ENCODE measurements around the gene NDFIP1. TPM values are rescaled to one million over a fixed set of nuclear protein-coding genes. Genes with fewer than 3 reads are reported as not detected.
A peak's percentile ranks its signal among the peaks of the same experiment; 100 is the strongest.

NDFIP1 gene
- total and polyA plus RNA-seq, 2 of the 8 experiments (the other 6 are each of a cell fraction or from before 2014, with no cell fraction given), result 8.8 to 27.1 TPM

GRCh38 chr5:142186857-142187594 lies 78.4 kb downstream of the NDFIP1 start:
- H3K4me3 ChIP-seq (ENCODE audit: extremely low read depth in 1 of 4, insufficient read depth in 2 of 4, low read depth in 3 of 4, low read length in 4 of 4), result no peak overlapping the region
- no peak overlapping the region for H3K27ac ChIP-seq (ENCODE audit: low read depth, low read length)
- H3K4me1 ChIP-seq (replicated peaks in 1 of 4; ENCODE audit: control insufficient read depth in 3 of 4, insufficient read depth in 4 of 4, low read length in 3 of 4), result peaks cover 5 to 12% (median 6%) of the 10 kb centered on the region in 4 experiments; a peak in 6 of 7 replicates
- no peak for DNase-seq (ENCODE audit: low read depth in 1 of 2, low spot score in 2 of 2)
- peak overlapping the region; percentile 99; the same call in 1 of the 2 replicates for H2BK12ac ChIP-seq (ENCODE audit: low read depth, low read length)
- no peak overlapping the region for H4K5ac ChIP-seq (ENCODE audit: insufficient read length, low read depth, low read length)
- no peaks in the 10 kb centered on the region for H3K9me3 ChIP-seq (ENCODE audit: insufficient read depth in 2 of 2, low read depth in 1 of 2, low read length in 1 of 2)
- H2BK20ac ChIP-seq (ENCODE audit: low read length), result no peak overlapping the region; the same call in 1 of the 2 replicates
- H3K36me3 ChIP-seq (ENCODE audit: control insufficient read depth in 2 of 4, insufficient read depth in 4 of 4, low read length in 3 of 4), result no peaks in the 10 kb centered on the region
- no peak overlapping the region for H3K14ac ChIP-seq (ENCODE audit: insufficient read length)
- H3K18ac ChIP-seq (ENCODE audit: extremely low read depth, low read length), result peak overlapping the region; percentile 42; the same call in 1 of the 2 replicates
- H2AFZ ChIP-seq (ENCODE audit: low read length), result peak overlapping the region; percentile 83; the same call in 1 of the 2 replicates
- no peak overlapping the region for H2AK5ac ChIP-seq (ENCODE audit: low read depth, low read length)
- H3K56ac ChIP-seq (replicated peaks; ENCODE audit: insufficient read length, low read depth, low read length), result no peak overlapping the region
- H3K23me2 ChIP-seq (ENCODE audit: low read depth, low read length), result no peaks in the 10 kb centered on the region; the same call in 1 of the 2 replicates
- TF ChIP-seq HDAC2 (IDR thresholded peaks at IDR 0.05; ENCODE audit: borderline replicate concordance in 1 of 2, low read depth in 2 of 2, low read length in 2 of 2), result no peak
- TF ChIP-seq RNF2 (IDR thresholded peaks at IDR 0.05; ENCODE audit: borderline replicate concordance, low read depth, low read length, missing control alignments, poor library complexity, severe bottlenecking), result no peak
- no peak for TF ChIP-seq JUN (IDR thresholded peaks at IDR 0.05; ENCODE audit: low read depth, low read length)
- TF ChIP-seq, protein P1, sequence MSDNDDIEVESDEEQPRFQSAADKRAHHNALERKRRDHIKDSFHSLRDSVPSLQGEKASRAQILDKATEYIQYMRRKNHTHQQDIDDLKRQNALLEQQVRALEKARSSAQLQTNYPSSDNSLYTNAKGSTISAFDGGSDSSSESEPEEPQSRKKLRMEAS (IDR thresholded peaks at IDR 0.05), result 0 out of 2 replicates have a peak, but pooled peaks have one; percentile 8
- peak; percentile 73; the same call in 1 of the 2 replicates for TF ChIP-seq KDM1A (IDR thresholded peaks at IDR 0.05; ENCODE audit: borderline replicate concordance, low read length)
- TF ChIP-seq, protein P2, sequence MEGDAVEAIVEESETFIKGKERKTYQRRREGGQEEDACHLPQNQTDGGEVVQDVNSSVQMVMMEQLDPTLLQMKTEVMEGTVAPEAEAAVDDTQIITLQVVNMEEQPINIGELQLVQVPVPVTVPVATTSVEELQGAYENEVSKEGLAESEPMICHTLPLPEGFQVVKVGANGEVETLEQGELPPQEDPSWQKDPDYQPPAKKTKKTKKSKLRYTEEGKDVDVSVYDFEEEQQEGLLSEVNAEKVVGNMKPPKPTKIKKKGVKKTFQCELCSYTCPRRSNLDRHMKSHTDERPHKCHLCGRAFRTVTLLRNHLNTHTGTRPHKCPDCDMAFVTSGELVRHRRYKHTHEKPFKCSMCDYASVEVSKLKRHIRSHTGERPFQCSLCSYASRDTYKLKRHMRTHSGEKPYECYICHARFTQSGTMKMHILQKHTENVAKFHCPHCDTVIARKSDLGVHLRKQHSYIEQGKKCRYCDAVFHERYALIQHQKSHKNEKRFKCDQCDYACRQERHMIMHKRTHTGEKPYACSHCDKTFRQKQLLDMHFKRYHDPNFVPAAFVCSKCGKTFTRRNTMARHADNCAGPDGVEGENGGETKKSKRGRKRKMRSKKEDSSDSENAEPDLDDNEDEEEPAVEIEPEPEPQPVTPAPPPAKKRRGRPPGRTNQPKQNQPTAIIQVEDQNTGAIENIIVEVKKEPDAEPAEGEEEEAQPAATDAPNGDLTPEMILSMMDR (IDR thresholded peaks at IDR 0.05; ENCODE audit: control extremely low read depth in 1 of 3, insufficient read depth in 1 of 3, low read depth in 1 of 3, low read length in 3 of 3), result peak in 1 of 3 experiments; percentile 2; a peak in 1 of 4 replicates
- H3K79me2 ChIP-seq (ENCODE audit: control insufficient read depth in 1 of 2, insufficient read depth in 2 of 2, low read length in 2 of 2), result no peaks in the 10 kb centered on the region
- H3K23ac ChIP-seq (ENCODE audit: insufficient read length), result no peak overlapping the region
- POLR2A ChIA-PET (ENCODE audit: partially characterized antibody), result interaction anchor here (0.7 to 1.2 kb wide), 5 partner anchors 9 to 79 kb away, joined by 3 to 6 read pairs (median 3); no protein-coding TSS in a partner anchor
- H3K79me1 ChIP-seq (ENCODE audit: low read depth, low read length), result no peaks in the 10 kb centered on the region
- peak; percentile 32 for FAIRE-seq
- no peaks in the 10 kb centered on the region for H3K27me3 ChIP-seq (replicated peaks in 1 of 4; ENCODE audit: control insufficient read depth in 3 of 4, extremely low read depth in 1 of 4, insufficient read depth in 3 of 4, low read length in 3 of 4)
- H2BK5ac ChIP-seq (ENCODE audit: low read depth, low read length), result peak overlapping the region; percentile 37; the same call in 1 of the 2 replicates
- H2BK120ac ChIP-seq (replicated peaks; ENCODE audit: low read depth, low read length), result no peak overlapping the region
- no peaks in the 10 kb centered on the region for H4K20me1 ChIP-seq (replicated peaks in 1 of 2; ENCODE audit: control insufficient read depth in 1 of 2, insufficient read depth in 2 of 2, low read length in 2 of 2)
- H2BK15ac ChIP-seq (ENCODE audit: low read length), result 0 out of 2 replicates have a peak overlapping the region, but pooled peaks have one; percentile 88
- no peak overlapping the region for H3K9ac ChIP-seq (replicated peaks in 1 of 4; ENCODE audit: extremely low read depth in 1 of 4, low read depth in 3 of 4, low read length in 3 of 4)
- H3K4ac ChIP-seq (replicated peaks; ENCODE audit: insufficient read length, low read depth, low read length), result peak overlapping the region; percentile 3
- WGBS, 2 experiments (ENCODE audit: extremely low coverage in 1 of 2, insufficient coverage in 1 of 2, insufficient read length in 1 of 2, insufficient replicate concordance in 2 of 2, low coverage in 1 of 2, low lambda C conversion rate in 2 of 2, missing lambda C conversion rate in 1 of 2), result 77% methylated on average over 11 of the region's 11 CpGs; no CpG with 5 or more reads in 1 of the 2 experiments
- CTCF ChIA-PET (ENCODE audit: partially characterized antibody), result interaction anchor here (0.6 to 2.3 kb wide), 20 partner anchors 8 to 562 kb away, joined by 3 to 14 read pairs (median 4); no protein-coding TSS in a partner anchor
- no peak overlapping the region for H4K91ac ChIP-seq (replicated peaks; ENCODE audit: insufficient read length, low read length)
- no peak overlapping the region for H4K8ac ChIP-seq (ENCODE audit: extremely low read depth, insufficient read depth, low read length)
- H3K4me2 ChIP-seq (ENCODE audit: insufficient read depth in 1 of 2, low read depth in 2 of 2, low read length in 2 of 2), result no peak overlapping the region
